ENCODE data around the gene HAUS6. TPM values are rescaled to one million over a fixed set of nuclear protein-coding genes. Genes with fewer than 3 reads are reported as not detected.

HAUS6 gene
- total and polyA plus RNA-seq, 7 donors: 2.4 to 10.9 (median 4.5) TPM

DNA sequence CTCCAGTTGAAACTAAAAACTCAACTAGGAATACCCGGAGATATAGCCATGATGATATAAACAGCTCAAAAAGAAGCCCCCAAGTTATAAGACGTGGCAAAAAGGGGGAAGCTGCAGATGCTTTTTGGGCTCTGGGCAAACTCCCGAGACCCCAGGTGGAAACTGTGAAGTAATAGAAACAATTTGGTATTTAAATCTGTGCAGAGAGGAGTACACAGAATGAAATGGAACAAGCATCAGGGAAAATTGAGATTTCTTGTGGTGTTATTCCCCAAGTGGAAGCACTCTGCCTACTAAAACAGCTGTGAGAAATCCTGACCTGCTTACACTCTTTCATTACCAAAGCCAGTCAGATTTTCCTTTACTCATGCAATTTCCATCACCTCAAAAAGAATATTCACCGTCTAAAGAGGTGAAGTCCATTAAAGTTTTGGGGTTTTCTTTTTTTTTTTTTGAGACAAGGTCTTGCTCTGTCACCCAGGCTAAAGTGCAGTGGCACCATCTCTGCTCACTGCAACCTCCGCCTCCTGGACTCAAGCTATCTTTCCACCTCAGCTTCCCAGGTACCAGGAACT is 93.2 kb downstream of the HAUS6 start:
- ATAC-seq (no peak), DNase-seq (no peak)
- H3K36me3 ChIP-seq (ENCODE audit: insufficient read depth in 1 of 2, low read depth in 1 of 2): no peaks in the 10 kb centered on the region
- intact Hi-C loops (cut with DNase I): no loop called here
- TF ChIP-seq, protein P1, sequence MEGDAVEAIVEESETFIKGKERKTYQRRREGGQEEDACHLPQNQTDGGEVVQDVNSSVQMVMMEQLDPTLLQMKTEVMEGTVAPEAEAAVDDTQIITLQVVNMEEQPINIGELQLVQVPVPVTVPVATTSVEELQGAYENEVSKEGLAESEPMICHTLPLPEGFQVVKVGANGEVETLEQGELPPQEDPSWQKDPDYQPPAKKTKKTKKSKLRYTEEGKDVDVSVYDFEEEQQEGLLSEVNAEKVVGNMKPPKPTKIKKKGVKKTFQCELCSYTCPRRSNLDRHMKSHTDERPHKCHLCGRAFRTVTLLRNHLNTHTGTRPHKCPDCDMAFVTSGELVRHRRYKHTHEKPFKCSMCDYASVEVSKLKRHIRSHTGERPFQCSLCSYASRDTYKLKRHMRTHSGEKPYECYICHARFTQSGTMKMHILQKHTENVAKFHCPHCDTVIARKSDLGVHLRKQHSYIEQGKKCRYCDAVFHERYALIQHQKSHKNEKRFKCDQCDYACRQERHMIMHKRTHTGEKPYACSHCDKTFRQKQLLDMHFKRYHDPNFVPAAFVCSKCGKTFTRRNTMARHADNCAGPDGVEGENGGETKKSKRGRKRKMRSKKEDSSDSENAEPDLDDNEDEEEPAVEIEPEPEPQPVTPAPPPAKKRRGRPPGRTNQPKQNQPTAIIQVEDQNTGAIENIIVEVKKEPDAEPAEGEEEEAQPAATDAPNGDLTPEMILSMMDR (IDR thresholded peaks at IDR 0.05): no peak
- peaks cover 3% of the 10 kb centered on the region for H3K9me3 ChIP-seq
- WGBS, 3 donors: 55 to 62% (median 57%) methylated on average over 5 of the region's 5 CpGs
- no peak overlapping the region for H3K27ac ChIP-seq
- no peak overlapping the region for H3K4me3 ChIP-seq
- no peaks in the 10 kb centered on the region for H3K4me1 ChIP-seq
- H3K27me3 ChIP-seq (ENCODE audit: insufficient read depth in 3 of 3, low read length in 2 of 3): peaks cover 0 to 2% (median 0%) of the 10 kb centered on the region in 3 donors

Other genes starting within 250 kb of the HAUS6 start
- 1 to 10 TPM in 1 of 4 donors, under 1 TPM in 1, not detected in 2; 0.08 to 1.9 TPM for gene SAXO1, start 69.7 kb downstream of the HAUS6 start, total RNA-seq
- under 1 TPM in 1 of 3 donors, not detected in 2; 0.38 TPM for gene SAXO1, start 69.7 kb downstream of the HAUS6 start, polyA plus RNA-seq
- 100 to 1,000 TPM in 1 of 4 donors, 10 to 100 TPM in 3; 88.3 to 107 (median 94.2) TPM for gene RRAGA, start 53.5 kb downstream of the HAUS6 start, total RNA-seq
- gene RRAGA, start 53.5 kb downstream of the HAUS6 start, polyA plus RNA-seq: 100 to 1,000 TPM in 2 of 3 donors, 10 to 100 TPM in 1; 83.0 to 132 (median 119) TPM
- 1,000 to 10,000 TPM in 2 of 4 donors, 100 to 1,000 TPM in 2; 117 to 1,975 (median 1,047) TPM for gene PLIN2, start 24.6 kb upstream of the HAUS6 start, total RNA-seq
- 1,000 to 10,000 TPM in 1 of 3 donors, 100 to 1,000 TPM in 2; 418 to 3,967 (median 710) TPM for gene PLIN2, start 24.6 kb upstream of the HAUS6 start, polyA plus RNA-seq
- 10 to 100 TPM; 12.2 to 16.4 (median 13.9) TPM for gene DENND4C, start 127.8 kb upstream of the HAUS6 start, total RNA-seq
- gene DENND4C, start 127.8 kb upstream of the HAUS6 start, polyA plus RNA-seq: 1 to 10 TPM; 5.6 to 9.8 (median 5.6) TPM